ENCODE measurements around the gene CEACAM16.
"Not testable (repeated sequence)": the region's sequence is repeated elsewhere in the genome, so short reads cannot be mapped to it uniquely, and the experiment has no call there.

The CEACAM16 gene

GRCh38 chr19:44677019-44677811 is 21.7 kb upstream of the CEACAM16 start:
- no peak for DNase-seq (ENCODE audit: low read depth)
- H3K4me3 ChIP-seq (ENCODE audit: low read depth, low read length): no peak overlapping the region
- TF ChIP-seq, protein P1, sequence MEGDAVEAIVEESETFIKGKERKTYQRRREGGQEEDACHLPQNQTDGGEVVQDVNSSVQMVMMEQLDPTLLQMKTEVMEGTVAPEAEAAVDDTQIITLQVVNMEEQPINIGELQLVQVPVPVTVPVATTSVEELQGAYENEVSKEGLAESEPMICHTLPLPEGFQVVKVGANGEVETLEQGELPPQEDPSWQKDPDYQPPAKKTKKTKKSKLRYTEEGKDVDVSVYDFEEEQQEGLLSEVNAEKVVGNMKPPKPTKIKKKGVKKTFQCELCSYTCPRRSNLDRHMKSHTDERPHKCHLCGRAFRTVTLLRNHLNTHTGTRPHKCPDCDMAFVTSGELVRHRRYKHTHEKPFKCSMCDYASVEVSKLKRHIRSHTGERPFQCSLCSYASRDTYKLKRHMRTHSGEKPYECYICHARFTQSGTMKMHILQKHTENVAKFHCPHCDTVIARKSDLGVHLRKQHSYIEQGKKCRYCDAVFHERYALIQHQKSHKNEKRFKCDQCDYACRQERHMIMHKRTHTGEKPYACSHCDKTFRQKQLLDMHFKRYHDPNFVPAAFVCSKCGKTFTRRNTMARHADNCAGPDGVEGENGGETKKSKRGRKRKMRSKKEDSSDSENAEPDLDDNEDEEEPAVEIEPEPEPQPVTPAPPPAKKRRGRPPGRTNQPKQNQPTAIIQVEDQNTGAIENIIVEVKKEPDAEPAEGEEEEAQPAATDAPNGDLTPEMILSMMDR (IDR thresholded peaks at IDR 0.05; ENCODE audit: control insufficient read depth, extremely low read depth, insufficient read depth): no peak

DNA sequence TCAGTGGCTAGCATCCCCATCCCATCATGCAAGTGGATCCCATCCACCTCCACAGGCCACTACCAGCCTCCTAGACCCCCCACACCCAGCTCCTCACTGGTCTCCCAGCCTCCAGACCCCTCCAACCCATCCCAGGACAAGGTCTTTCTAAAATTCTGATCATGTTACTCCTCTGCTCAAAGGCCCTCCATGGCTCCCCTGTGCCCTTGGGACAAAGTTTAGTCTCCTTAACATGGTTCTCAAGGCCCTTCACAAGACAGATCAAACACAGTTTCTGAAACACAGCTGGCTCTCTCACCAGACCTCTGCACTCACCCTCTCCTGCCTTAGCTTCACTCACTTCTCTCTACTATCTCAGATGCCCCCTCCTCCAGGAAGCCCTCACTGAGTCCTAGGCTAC is 18.4 kb upstream of the CEACAM16 start:
- TF ChIP-seq, protein P1 (IDR thresholded peaks at IDR 0.05; ENCODE audit: control insufficient read depth, extremely low read depth, insufficient read depth): no peak
- DNase-seq (ENCODE audit: low read depth): no peak
- no peak overlapping the region for H3K4me3 ChIP-seq (ENCODE audit: low read depth, low read length)

DNA sequence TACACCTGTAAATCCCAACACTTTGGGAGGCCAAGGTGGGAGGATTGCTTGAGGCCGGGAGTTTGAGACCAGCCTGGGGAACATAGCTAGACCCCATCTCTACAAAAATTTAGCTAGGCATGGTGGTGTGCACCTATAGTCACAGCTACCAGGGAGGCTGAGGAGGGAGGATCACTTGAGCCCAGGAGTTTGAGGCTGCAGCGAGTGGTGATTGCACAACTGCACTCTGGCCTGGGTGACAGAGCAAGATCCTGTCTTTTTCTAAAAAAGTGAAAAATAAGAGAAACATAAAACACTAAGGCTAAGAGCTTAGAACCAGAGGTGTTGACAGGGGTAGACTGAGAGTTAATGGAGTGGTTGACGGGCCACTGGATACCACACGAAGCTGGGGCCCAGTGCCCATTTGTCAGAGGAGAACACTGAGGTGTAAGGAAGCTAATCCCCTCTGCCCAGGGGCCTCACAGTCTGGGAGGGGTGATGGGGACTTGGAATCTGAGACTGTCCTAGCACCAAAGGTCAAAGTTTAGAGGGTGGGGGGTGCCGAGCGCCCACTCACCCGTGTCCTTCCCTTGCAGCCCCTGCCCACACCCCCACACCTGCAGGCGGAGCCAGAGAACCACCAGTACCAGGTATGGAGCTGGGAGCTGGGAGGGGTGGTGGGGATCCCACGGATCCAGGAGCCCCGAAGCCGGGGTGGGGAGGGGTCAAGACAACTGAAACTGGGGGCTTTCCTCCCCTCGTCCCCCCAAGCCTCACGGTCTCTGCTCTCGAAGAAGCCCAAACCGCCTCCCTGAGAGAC is 16.8 kb upstream of the CEACAM16 start:
- no peak for DNase-seq (ENCODE audit: low read depth)
- TF ChIP-seq, protein P1 (IDR thresholded peaks at IDR 0.05; ENCODE audit: control insufficient read depth, extremely low read depth, insufficient read depth): no peak
- H3K4me3 ChIP-seq (ENCODE audit: low read depth, low read length): no peak overlapping the region

- H3K4me3 ChIP-seq (ENCODE audit: low read depth, low read length): no peak overlapping the region
- no peak for DNase-seq (ENCODE audit: low read depth)
- TF ChIP-seq, protein P1 (IDR thresholded peaks at IDR 0.05; ENCODE audit: control insufficient read depth, extremely low read depth, insufficient read depth): no peak
Observed at GRCh38 chr19:44682807-44683206, 16.1 kb upstream of the CEACAM16 start.

DNA sequence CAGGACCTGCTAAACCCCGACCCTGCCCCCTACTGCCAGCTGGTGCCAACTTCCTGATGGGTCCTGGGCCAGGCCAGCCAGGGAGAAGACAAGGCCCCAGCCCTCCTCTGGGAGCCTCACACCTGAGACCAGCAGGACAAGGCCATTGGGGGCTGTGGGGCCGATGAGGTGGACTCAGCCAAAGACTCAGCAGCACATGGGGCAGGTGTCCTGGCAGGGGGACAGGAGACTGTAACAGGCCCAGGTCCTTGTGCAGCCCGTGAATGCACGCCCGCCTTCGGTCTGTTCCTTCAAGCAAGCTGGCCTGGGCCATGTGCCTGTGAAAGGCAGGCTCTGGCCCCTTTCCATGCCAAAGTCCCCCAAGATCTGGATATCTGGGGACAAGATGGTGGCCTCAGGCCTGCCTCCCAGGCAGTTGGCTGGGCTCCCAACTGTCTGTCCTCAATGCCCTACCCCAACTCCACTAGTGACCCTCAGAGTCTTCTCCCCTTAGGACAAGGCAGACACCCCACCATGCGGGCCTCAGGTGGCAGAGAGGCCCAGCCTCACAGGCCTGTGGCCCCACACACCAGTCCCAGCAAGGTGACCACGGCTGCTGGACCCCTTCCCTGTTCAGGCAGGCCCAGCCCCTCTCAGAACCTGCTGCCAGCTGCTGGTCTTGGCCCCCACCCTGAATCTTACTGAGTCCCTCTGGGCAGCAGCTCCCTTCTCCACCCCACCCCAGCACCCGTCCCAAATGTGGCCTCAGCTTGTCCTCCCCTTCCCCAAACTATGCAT is 15.3 kb upstream of the CEACAM16 start:
- no peak overlapping the region for H3K4me3 ChIP-seq (ENCODE audit: low read depth, low read length)
- TF ChIP-seq, protein P1 (IDR thresholded peaks at IDR 0.05; ENCODE audit: control insufficient read depth, extremely low read depth, insufficient read depth): no peak
- no peak for DNase-seq (ENCODE audit: low read depth)

GRCh38 chr19:44684396-44684795 is 14.6 kb upstream of the CEACAM16 start:
- not testable (repeated sequence) for H3K4me3 ChIP-seq (ENCODE audit: low read depth, low read length); DNase-seq (ENCODE audit: low read depth)
